Lower lobe of right lung (tissue), 2 donors: ENCODE measurements around the gene EFCAB12. TPM values are rescaled to one million over a fixed set of nuclear protein-coding genes. Genes with fewer than 3 reads are reported as not detected.

Experiments
- ATAC-seq, 2 donors: fragments of 200-7000 bp; cut with Tn5 transposase; one replicate each; pipeline ENCODE4 v1.9.1; 2020 to 2022; ENCODE audit warnings: mild to moderate bottlenecking in 2 of 2, moderate library complexity in 2 of 2
- DNase-seq: peaks from one replicate; pipeline ENCODE4 v3.0.0-alpha.2; 2020
- H3K27ac ChIP-seq: fragments of 200-600 bp; one replicate; pipeline ENCODE4 v1.8.0; 2022
- H3K27me3 ChIP-seq: fragments of 200-600 bp; one replicate; pipeline ENCODE4 v1.8.0; 2022; ENCODE audit warnings: low read depth
- H3K36me3 ChIP-seq: fragments of 200-600 bp; one replicate; pipeline ENCODE4 v1.8.0; 2022; ENCODE audit warnings: mild to moderate bottlenecking
- H3K4me1 ChIP-seq: fragments of 200-600 bp; one replicate; pipeline ENCODE4 v1.8.0; 2022
- H3K4me3 ChIP-seq: fragments of 200-600 bp; one replicate; pipeline ENCODE4 v1.8.0; 2022; ENCODE audit warnings: mild to moderate bottlenecking
- H3K9me3 ChIP-seq: fragments of 200-600 bp; one replicate; pipeline ENCODE4 v1.8.0; 2022
- intact Hi-C: fragments of 100-400 bp; cut with DNase I; formaldehyde crosslinking; loops from one replicate; pipeline ENCODE4 v1.11.0; 2022
- total RNA-seq: library from RNA; stranded (reverse); fragmentation: NEBNext Ultra II Directional; extraction: Animal tissue kit (Norgen Biotek cat#: 25700); gene quantifications from one replicate; pipeline ENCODE4 v1.2.1, GENCODE V29; 2021
- TF ChIP-seq, protein P1 (sequence below): fragments of 200-600 bp; IDR thresholded peaks from one replicate; pipeline ENCODE4 v1.8.0; 2022; ENCODE audit warnings: antibody characterized with exemption, mild to moderate bottlenecking
- donor health status: DM: no; HTN: yes; CAD: no; lungs with severe emphysema.

Gene EFCAB12
- total RNA-seq, 1 donor from 2014 or later = 4.8 TPM

DNA sequence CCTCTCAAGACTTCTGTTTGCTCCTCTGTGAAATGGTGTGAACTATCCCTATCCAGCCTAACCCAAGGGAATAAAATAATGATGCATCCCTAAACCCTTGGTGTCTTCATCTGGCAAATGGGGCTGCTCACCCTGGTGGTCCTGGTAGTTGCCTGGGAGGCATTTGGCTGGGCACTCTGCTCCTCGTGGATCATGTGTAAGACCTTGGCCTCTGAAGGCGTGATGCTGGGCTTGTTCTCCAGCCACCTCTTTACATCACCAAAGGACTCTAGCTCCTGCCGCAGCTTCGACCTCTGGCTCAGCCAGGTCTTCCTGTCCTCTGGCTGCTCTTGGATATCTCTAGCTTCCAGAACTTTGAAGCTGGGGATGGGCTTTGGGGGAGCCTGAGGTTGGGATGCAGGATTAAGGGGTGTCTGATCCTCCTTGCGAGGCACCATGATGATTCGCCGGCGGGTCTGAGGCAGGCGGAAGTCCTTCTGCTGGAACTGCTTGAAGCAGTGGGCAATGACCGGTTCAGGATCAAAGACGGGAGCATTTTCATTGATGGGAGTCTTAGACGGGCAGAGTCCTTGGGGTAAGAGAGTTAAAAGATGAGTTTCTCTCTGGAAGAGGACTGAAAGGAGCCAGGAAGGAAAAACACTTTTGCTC, 7.1 kb downstream of the EFCAB12 start:
- ATAC-seq (no peak), DNase-seq (no peak)
- no peak overlapping the region for H3K27ac ChIP-seq
- no peaks in the 10 kb centered on the region for H3K36me3 ChIP-seq
- TF ChIP-seq, protein P1, sequence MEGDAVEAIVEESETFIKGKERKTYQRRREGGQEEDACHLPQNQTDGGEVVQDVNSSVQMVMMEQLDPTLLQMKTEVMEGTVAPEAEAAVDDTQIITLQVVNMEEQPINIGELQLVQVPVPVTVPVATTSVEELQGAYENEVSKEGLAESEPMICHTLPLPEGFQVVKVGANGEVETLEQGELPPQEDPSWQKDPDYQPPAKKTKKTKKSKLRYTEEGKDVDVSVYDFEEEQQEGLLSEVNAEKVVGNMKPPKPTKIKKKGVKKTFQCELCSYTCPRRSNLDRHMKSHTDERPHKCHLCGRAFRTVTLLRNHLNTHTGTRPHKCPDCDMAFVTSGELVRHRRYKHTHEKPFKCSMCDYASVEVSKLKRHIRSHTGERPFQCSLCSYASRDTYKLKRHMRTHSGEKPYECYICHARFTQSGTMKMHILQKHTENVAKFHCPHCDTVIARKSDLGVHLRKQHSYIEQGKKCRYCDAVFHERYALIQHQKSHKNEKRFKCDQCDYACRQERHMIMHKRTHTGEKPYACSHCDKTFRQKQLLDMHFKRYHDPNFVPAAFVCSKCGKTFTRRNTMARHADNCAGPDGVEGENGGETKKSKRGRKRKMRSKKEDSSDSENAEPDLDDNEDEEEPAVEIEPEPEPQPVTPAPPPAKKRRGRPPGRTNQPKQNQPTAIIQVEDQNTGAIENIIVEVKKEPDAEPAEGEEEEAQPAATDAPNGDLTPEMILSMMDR = no peak
- intact Hi-C loops = no loop called here
- no peaks in the 10 kb centered on the region for H3K9me3 ChIP-seq
- no peak overlapping the region for H3K4me3 ChIP-seq
- H3K27me3 ChIP-seq = no peaks in the 10 kb centered on the region
- peaks cover 19% of the 10 kb centered on the region for H3K4me1 ChIP-seq

- no peak for DNase-seq
- peaks cover 22% of the 10 kb centered on the region for H3K4me1 ChIP-seq
- H3K4me3 ChIP-seq = no peak overlapping the region
- no peak overlapping the region for H3K27ac ChIP-seq
- no peaks in the 10 kb centered on the region for H3K27me3 ChIP-seq
- TF ChIP-seq, protein P1 = no peak
- H3K36me3 ChIP-seq = no peaks in the 10 kb centered on the region
- no peak for ATAC-seq
- intact Hi-C loops = no loop called here
- no peaks in the 10 kb centered on the region for H3K9me3 ChIP-seq
These were observed 9.0 kb downstream of the EFCAB12 start for GRCh38 chr3:129419476-129419875.

GRCh38 chr3:129418041-129418973, 10.1 kb downstream of the EFCAB12 start:
- DNase-seq = no peak
- intact Hi-C loops = no loop called here
- Histone ChIP-seq H3K36me3 (no peaks in the 10 kb centered on the region), H3K9me3 (no peaks in the 10 kb centered on the region), H3K4me3 (no peak overlapping the region), H3K27me3 (no peaks in the 10 kb centered on the region), H3K27ac (peak overlapping the region; percentile 56), H3K4me1 (peaks cover 17% of the 10 kb centered on the region)
- no peak for ATAC-seq
- TF ChIP-seq, protein P1 = no peak

- no peaks in the 10 kb centered on the region for H3K27me3 ChIP-seq
- intact Hi-C loops = no loop called here
- H3K36me3 ChIP-seq = no peaks in the 10 kb centered on the region
- H3K4me1 ChIP-seq = peaks cover 17% of the 10 kb centered on the region
- H3K27ac ChIP-seq = no peak overlapping the region
- ATAC-seq = peak; percentile 39 to 58
- no peak for DNase-seq
- no peak overlapping the region for H3K4me3 ChIP-seq
- H3K9me3 ChIP-seq = no peaks in the 10 kb centered on the region
- TF ChIP-seq, protein P1 = no peak
These were observed 11.1 kb downstream of the EFCAB12 start for GRCh38 chr3:129417326-129417725.

- Histone ChIP-seq H3K27me3 (no peaks in the 10 kb centered on the region), H3K27ac (no peak overlapping the region), H3K4me1 (peaks cover 17% of the 10 kb centered on the region), H3K36me3 (no peaks in the 10 kb centered on the region), H3K4me3 (no peak overlapping the region), H3K9me3 (no peaks in the 10 kb centered on the region)
- TF ChIP-seq, protein P1 = no peak
- no peak for ATAC-seq
- intact Hi-C loops = no loop called here
- no peak for DNase-seq
These were observed 12.0 kb downstream of the EFCAB12 start for GRCh38 chr3:129416415-129416814.
